C4-2B (cell line): ENCODE results near the gene NR4A1.

Experiments
- H3K27ac ChIP-seq: fragments of 450-650 bp; 2 replicates; pipeline ENCODE4 v1.5.1; 2017
- ZFX ChIP-seq: fragments of 450-650 bp; IDR thresholded peaks from 2 replicates; pipeline ENCODE4 v1.6.1; 2017
- TF ChIP-seq, protein P1 (sequence below): fragments of 450-650 bp; conservative IDR thresholded peaks from 2 replicates; pipeline ENCODE4 v1.5.1; 2017; ENCODE audit warnings: mild to moderate bottlenecking

NR4A1 gene

DNA sequence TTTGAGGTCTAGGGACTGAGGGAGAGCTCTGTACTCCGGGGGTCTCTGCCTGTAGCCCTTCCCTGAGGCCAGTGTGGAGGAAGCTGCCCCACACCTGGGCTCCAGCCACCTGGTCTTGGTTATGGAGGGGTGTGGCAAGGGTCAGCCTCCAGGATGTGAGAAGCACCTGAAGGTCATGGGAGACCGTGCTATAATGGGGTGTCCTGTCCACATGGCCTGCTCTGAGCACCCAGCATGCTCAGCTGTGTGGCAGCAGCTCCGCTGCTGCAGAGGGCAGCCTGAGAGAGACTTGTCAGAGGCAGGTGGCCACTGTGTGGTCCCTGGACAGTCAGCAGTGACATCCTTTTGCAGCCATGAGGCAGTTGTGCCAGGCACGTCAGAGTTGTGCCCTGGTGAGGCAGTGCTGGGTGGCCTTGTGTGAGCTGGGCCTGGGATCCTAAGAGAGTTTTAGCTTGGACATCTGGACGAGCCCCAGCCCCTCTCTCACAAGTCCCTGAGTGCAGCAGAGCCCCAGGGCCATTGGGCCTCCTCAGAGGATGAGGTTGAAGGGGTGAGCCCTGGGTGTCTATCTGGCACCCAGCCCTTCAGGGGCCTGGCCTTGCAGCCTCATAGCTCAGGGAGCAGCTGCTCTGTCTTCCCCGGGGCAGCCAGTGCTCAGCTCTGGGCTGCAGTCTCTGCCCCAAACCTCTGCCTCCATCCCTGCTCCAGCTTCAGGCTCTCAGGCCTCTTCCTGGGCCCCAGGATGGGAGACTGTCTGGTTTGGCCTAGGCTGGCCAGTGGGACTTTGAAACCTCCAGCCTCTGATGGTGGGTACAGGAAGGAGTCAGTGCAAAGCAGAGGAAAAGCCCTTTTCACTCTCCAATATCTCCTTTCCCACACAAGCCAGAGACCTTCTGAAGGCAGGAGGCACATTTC lies 11.2 kb downstream of the NR4A1 start:
- TF ChIP-seq, protein P1, sequence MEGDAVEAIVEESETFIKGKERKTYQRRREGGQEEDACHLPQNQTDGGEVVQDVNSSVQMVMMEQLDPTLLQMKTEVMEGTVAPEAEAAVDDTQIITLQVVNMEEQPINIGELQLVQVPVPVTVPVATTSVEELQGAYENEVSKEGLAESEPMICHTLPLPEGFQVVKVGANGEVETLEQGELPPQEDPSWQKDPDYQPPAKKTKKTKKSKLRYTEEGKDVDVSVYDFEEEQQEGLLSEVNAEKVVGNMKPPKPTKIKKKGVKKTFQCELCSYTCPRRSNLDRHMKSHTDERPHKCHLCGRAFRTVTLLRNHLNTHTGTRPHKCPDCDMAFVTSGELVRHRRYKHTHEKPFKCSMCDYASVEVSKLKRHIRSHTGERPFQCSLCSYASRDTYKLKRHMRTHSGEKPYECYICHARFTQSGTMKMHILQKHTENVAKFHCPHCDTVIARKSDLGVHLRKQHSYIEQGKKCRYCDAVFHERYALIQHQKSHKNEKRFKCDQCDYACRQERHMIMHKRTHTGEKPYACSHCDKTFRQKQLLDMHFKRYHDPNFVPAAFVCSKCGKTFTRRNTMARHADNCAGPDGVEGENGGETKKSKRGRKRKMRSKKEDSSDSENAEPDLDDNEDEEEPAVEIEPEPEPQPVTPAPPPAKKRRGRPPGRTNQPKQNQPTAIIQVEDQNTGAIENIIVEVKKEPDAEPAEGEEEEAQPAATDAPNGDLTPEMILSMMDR, result no peak
- no peak for TF ChIP-seq ZFX
- no peak overlapping the region for H3K27ac ChIP-seq

DNA sequence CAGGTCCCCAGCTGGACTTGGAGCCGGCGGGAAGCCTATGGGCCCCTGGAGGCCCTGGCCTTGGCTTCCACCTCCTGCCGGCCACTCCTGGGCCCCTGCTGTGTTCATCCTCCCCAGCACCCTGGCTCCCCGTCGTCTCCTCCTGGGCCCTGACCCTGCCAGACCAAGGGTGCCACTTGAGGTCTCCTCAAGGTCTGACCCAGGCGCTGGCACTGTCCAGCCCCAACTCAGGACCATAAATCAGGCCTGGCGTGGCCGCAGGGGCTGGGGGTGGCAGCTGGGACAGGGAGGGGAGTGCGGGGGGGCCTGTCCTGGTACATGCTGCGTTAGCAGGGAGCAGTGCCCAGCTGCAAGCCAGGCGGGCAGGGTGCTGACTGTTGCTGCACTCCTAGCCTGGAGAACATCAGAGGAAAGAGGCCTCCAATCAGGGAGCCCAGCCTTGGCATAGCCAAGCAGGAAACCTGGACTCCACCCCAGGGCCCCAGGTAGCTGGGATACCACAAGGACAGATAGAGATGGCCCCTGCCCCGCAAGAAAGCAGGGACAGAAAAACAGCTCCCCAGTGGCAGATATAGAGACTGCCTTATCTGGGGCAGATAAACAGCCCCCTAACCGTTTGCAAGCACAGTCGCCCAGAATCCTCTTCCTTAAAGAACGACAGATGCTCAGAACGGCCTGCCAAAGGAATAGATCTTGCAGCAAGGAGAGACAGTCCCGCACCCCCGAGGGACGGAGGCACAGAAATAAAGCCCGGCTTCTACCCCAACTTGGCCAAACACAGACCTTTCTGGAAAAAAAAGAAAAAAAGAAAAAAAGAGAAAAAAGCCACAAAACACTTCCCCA lies 12.1 kb downstream of the NR4A1 start:
- TF ChIP-seq, protein P1, result no peak
- TF ChIP-seq ZFX, result no peak
- no peak overlapping the region for H3K27ac ChIP-seq

DNA sequence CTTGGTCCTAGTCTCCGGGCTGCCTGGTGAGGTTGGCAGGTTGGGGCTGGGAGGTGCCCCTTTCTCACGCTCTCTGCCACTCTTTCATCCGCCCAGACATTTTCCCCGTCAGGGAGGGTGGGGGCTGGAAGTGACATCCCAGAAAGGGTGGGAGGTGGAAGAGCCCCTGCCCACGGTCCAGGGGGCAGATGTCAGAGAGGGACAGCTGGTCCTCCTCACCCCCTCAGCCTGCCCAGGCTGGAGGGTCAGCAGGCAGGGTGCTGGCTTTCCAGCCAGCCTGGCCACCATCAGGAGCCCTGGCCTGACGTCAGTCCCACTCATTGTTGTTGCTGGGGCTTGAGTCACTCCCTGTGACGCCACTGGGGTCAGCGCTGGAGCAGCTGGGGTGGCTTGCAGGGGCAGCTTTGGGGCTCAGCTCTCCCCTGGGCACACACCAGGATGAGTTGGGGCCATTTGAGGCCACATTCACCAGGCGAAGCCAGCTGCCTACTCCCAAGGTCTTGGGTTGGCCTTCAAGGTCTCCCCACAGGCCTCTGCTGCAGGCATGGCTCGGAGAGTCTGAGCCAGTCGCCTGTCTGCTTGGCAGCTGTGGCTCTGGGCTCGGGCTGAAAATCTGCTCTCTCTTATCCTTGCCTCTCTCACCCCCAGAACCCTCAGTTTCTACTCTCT lies 12.9 kb downstream of the NR4A1 start:
- TF ChIP-seq, protein P1, result no peak
- no peak overlapping the region for H3K27ac ChIP-seq

DNA sequence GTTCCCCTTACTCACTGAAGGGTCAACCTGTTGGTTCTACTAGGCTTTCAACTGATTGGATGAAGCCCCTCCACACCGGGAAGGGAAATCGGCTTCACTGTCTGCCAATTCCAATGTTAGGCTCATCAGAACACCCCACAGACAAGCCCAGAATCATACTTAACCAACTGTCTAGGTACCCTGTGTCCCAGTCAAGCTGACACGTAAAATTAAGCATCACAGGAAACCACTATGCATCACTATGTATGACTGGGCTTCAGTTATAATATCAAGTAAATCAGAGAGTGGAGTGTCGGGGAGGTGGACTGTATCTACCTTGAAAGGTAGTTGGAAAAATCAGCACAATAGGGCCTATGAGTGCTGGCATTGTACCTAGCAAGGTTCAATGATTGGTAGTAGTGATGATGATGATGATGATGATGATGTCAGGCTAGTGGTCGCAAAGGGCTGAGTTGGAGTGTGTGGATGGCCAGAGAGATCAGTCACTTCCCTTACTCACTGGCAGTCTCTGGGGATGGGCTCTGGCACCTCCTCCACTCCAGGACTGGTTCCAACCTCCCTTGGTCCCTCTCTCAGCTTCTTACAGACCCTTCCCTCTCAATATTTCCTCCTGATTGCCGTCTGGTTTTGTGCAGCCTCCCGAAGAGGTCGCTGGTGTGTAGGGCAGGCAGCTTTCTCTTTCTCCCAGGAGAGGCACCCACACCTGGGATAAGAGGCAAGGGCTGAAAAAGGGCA lies 15.3 kb downstream of the NR4A1 start:
- TF ChIP-seq, protein P1, result no peak
- no peak for TF ChIP-seq ZFX
- no peak overlapping the region for H3K27ac ChIP-seq

DNA sequence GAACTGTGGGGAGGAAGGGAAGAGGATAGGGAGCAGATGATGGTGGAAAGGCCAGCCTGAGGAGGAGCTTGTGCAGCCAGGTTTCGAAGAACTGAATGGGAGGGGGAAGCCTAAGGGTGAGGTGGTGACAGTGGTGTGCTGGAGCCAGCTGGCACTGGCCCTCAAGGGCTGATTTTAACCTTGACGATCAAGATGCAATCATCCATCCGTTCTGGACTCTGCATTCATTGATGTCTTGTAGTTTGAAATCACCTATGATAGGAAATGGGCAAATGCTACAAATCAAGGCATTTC lies 15.8 kb downstream of the NR4A1 start:
- TF ChIP-seq ZFX, result no peak
- TF ChIP-seq, protein P1, result no peak
- H3K27ac ChIP-seq, result no peak overlapping the region

DNA sequence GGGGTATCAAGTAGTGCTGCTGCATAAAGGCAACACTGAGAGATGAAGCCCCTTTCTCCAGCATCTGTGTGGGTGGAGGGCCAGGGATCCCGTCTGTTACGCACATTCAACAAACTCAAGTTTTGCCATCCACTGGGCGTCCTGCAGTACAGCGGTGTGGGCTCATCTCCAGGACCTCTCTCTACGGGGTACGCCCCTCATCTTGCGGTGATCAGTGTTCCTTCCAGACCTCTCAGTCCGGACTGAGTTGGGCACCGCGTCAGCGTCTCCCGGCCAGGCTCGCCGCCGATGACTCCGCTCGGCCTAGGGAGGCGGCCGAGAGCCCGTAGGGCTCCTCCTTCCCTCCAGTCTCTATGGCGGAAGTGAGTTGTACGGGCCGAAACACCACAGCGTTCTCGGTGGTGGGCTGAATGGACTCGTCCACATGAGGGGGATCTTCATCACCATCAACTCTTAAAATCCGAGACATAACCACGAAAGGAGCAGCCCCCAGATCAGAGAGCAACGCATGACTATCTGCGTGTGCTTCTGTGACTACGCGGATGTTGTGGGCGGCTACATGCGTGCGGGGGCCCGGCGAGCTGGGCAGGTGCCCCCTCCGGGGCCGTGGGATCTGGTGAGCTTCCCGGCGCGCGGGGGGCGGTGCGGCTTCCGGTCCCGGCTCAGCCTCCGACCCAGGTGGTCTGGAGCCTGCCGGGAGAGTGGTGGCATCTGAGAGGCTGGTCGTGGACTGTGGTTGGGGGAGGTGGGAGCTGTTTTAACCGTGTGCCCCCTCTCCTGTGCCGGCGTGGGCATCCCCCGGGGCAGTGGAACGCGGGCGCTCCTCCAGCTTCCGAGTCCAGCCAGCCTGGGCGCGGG lies 18.3 kb downstream of the NR4A1 start, which contains the start of gene ATG101:
ATG101 (plus strand) TSS at position 652 of the 858 bp plus-strand sequence. CDS start 3,673 bp downstream, outside the sequence.
- peak within 1 kb of the TSS; percentile 88 for H3K27ac ChIP-seq
- TF ChIP-seq, protein P1, result peak; percentile 96
- TF ChIP-seq ZFX, result no peak
